Activated T-helper 9 cell treated with anti-CD3 and anti-CD28 coated beads, Interleukin-2, amount 50 U/mL, for 16 hours (primary cell): ENCODE measurements around the gene DMD.

Experiments used
- DNase-seq: peaks from one replicate; pipeline ENCODE4 v3.0.0-alpha.2; 2020; ENCODE audit warnings: low read depth

The DMD gene

DNA sequence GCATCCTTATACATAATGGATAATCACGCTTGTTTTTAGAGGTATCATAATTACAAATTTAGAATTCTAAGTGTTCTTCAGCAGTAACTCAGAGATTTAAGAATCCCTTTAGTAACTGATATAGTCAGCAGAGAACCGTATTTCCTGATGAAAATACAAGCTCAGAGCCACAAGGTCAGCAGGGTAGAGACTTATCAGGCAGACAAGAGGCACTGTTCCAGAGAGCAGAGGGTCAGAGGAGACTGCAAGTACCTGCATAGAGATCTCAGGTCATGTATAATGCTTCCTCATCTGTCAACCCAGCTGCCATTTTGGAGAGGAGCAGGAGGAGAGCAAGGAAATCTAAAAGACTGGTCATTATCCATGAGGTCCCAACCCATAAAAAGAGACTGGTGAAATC lies 1352.4 kb downstream of the DMD start:
- no peak for DNase-seq

- no peak for DNase-seq
Measured at GRCh38 chrX:31854716-31855115, 1356.6 kb downstream of the DMD start.

DNA sequence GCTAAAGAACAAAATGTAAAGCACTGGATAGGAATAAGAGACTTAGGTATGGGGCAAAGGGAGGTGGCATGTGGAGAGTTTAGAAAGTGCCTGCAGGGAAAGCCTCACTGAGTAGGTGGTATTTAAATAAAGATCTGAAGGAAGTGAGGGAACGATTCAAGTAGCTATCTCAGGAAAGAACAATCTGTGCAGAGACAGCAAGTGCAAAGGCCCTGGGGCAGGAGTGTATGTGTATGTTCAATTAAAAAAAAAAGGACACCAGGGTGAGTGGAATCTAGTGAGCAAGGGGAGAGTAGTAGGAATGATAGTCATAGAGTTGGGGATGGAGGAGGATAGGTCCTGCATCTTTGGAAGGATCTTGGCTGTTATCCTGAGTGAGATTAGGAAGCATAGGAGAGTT lies 1359.6 kb downstream of the DMD start:
- no peak for DNase-seq

GRCh38 chrX:31847773-31848172 lies 1363.6 kb downstream of the DMD start:
- DNase-seq, result no peak

- DNase-seq, result no peak
Measured at GRCh38 chrX:31845003-31845402, 1366.3 kb downstream of the DMD start.

DNA sequence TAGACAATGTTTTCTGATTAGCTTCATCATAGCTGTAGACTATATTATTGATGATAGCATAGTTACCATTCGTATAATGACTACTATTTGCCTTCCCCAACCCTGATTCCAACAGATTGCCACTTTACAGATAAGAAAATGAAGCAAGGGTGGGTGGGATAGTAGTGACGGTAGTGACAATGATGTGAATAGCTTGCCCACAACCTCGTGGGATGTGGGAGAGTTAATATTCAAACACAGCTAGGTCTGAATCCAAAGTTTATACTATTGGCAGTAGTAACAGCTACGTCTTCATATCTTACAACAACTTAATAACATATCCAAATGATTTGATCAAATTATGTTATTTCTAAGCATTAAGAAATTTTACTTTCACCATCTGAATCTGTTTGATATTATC lies 1372.7 kb downstream of the DMD start:
- DNase-seq, result no peak

DNA sequence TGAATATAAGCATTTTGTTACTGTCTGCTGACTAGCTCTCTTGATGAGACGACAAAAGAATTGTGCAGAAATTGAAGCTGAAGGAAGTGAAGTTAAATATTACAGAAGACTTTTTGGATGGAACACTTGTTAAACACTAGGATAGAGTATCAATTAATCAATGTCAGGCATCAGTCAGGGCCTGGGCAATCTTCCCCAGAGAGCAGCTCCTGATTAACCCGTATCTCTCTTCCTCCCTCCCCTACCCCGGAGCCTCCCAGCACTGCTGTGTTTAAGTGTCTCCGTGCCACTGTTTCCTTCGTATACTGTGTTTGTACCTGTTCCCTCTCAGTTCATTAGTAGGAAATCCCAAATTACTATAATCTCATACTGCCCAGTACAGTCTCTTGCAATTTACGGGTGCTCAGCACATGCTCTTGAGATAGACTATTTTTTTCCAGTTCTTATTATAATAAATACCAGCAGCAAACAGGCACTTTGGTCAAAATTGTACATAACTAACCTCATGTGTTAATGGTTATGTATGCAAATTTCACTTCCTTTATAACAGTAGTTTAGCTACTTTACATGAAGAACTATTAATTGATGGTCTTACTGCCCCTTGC lies 1373.8 kb downstream of the DMD start:
- no peak for DNase-seq

DNA sequence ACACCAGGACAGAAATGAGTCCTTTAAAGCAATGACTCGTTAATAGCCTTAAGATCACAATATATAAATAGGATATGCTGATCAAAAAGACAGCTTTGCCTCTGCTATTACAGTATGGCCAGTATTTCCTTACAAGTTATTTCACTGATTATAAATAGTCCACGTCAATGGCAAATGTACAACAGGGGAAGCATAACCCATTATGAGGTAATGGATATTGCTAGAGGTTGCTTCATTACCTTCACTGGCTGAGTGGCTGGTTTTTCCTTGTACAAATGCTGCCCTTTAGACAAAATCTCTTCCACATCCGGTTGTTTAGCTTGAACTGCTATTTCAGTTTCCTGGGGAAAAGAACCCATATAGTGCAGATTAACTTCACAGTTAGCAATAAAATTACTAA lies 1374.9 kb downstream of the DMD start:
- DNase-seq, result no peak

DNA sequence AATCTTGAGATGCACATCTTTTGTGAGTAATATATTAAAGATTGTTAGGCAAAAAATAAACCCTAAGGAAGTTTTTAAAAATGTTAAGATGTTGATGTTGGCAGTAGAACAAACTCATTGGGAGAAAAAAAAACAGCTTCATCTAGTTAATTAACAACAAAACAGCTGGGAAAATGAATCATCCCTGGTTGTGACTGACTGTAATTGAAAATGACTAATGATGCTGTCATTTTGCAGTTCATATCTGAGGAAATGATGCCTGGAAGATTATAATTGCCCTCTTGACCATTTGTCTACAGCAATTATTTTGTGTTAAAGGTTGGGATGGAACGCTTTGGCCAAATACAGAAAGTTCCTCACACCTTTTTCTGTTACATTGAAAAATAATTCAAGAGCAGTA lies 1379.1 kb downstream of the DMD start:
- DNase-seq, result no peak

GRCh38 chrX:31820430-31821210 lies 1390.7 kb downstream of the DMD start:
- no peak for DNase-seq

- no peak for DNase-seq
Measured at GRCh38 chrX:31819455-31819854, 1391.9 kb downstream of the DMD start.

DNA sequence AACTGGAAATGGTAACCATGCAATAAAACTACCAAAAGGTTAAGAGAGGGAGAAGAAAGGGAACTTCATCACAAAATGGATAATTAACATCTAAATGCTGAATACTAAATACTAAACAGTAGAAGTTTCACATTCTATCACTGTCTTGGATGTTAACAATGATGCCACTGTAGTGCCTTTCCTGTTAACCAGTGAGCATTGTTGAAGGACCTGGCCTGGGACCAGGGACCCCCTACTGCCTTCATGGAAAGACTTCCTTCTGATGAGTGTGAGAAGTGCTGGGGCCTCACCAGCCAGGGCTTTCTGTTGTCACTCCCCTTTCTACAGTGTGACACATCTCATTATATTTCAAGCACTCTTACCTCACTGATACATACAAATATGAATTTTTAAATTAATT lies 1400.2 kb downstream of the DMD start:
- no peak for DNase-seq

- no peak for DNase-seq
Measured at GRCh38 chrX:31808357-31808756, 1403.0 kb downstream of the DMD start.

DNA sequence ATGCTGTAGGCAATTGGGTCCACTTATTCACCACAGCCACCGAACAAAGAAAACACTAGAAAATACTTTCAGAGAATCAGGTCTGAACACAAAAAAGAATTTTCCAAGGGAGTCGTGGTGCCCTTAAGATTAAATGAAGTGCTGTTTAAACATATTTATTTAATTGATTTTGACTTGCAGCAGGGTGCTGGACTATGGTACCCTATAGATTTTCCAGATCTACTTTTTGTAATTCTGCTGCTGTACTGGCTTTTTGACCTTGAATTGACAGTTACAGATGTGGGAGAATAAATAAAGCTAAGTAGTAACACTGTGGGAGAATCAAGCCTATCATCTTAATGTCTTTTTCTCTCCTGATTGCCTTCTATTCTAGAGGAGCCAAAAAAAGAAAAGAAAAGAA lies 1404.2 kb downstream of the DMD start:
- DNase-seq, result no peak

GRCh38 chrX:31805781-31806180 lies 1405.6 kb downstream of the DMD start:
- no peak for DNase-seq

- no peak for DNase-seq
Measured at GRCh38 chrX:31800219-31800618, 1411.1 kb downstream of the DMD start.

DNA sequence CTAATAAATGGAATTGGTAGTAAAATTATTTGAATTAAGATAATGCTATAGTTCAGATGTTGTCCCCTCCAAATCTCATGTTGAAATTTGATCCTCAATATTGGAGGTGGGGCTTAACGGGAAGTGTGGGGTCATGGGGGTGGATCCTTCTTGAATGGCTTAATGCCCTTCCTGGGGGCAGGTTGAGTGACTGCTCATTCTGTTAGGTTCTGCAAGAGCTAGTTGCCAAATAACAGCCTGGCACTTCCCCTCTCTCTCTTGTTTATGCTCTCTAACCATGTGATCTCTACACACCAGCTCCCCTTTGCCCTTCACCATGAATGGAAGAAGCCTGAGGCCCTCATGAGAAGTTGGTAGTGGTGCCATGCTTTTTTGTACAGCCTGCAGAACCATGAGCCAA lies 1414.7 kb downstream of the DMD start:
- no peak for DNase-seq

GRCh38 chrX:31747411-31747810 lies 1463.9 kb downstream of the DMD start:
- DNase-seq, result no peak

GRCh38 chrX:31743004-31743403 lies 1468.3 kb downstream of the DMD start:
- DNase-seq, result no peak

DNA sequence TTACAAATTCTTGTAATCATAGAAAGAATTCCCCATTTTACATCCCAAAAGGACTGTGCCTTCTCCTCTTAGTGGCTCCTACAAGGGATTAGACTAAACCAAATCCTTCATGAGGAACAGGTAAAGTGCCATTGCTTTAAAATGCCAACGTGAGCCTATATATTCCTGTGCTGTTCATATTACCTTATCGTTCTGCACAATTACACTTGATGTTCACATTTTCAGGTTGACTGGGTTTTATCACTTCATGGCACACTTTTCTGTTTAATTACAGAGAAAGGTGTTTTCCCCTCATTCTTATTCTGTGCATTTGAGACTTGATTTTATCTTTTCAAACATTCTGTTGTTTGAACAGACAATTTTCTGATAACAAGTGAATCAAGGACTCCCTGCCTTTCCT lies 1493.9 kb downstream of the DMD start:
- no peak for DNase-seq

GRCh38 chrX:31715675-31716074 lies 1495.7 kb downstream of the DMD start:
- DNase-seq, result no peak

DNA sequence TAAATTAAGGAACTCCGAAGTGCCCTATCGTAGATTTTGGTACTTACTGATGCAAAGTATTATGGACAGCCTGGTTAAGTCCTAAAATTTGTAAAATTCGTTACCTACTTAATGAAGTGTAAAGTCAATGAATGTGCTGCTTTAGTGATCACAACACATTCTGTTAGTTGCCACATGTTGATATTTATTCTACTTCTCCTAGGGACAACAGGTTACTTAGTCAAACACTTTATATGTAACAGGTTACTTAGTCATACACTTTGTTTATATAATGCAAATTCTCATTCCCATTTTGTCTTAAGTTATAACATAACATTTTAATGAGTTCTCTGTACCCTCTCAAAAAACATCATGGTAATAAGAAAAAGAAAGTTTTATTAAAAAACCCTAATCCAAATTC lies 1496.6 kb downstream of the DMD start:
- DNase-seq, result no peak

DNA sequence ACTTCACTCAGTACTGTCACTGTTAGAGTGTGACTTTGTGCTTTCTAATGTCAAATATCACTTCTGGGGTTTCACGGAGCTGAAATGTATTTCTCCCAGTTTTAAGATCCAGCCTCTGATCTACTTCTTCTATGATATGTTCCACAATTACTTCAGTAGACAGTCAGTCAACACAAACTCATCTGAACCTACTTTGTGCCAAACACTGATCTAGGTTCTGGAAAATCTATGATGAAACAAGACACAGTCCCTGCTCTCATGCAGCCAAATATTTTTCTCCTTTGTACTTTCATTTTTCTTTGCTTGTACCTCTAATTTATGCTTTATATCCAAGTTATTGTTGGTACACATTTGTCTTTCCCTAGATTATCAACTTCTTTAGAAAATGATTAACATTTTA lies 1498.2 kb downstream of the DMD start:
- no peak for DNase-seq

GRCh38 chrX:31711166-31711565 lies 1500.2 kb downstream of the DMD start:
- DNase-seq, result no peak
